Lower leg skin (tissue), 4 donors: ENCODE measurements around the gene CEMIP2. TPM values are rescaled to one million over a fixed set of nuclear protein-coding genes. Genes with fewer than 3 reads are reported as not detected.
"Not testable (repeated sequence)": the region's sequence is repeated elsewhere in the genome, so short reads cannot be mapped to it uniquely, and the experiment has no call there.

Source experiments
- DNase-seq, 2 donors: peaks; one replicate each; pipeline ENCODE4 v3.0.0-alpha.2; 2019; ENCODE audit warnings: low spot score in 2 of 2
- H3K4me3 ChIP-seq: fragments of 200-600 bp; sonication (generic); 2 replicates; pipeline ENCODE4 v1.5.1; 2017; ENCODE audit warnings: mild to moderate bottlenecking, low read depth; ENCODE audit not compliant: poor library complexity, severe bottlenecking
- CTCF ChIP-seq, 3 donors: fragments of 450-650 bp; IDR thresholded peaks; one replicate each; pipeline ENCODE4 v1.5.1; 2016; ENCODE audit warnings: antibody characterized with exemption in 3 of 3, mild to moderate bottlenecking in 3 of 3, moderate library complexity in 2 of 3
- POLR2A ChIP-seq, 2 donors: fragments of 450-650 bp; IDR thresholded peaks; one replicate each; pipeline ENCODE4 v1.6.1; 2016 to 2017; ENCODE audit warnings: antibody characterized with exemption in 2 of 2, mild to moderate bottlenecking in 1 of 2, moderate library complexity in 1 of 2
- WGBS, 2 donors: methylation state at CpG; one replicate each; pipeline ENCODE4 v1.1.5; 2018; 5-methylcytosine and 5-hydroxymethylcytosine counted together
- intact Hi-C: fragments of 100-400 bp; cut with DNase I; formaldehyde crosslinking; loops from one replicate; pipeline ENCODE4 v1.15.0; 2023; ENCODE audit warnings: low total_unique reads
- total RNA-seq, 4 donors: library from RNA; depleted of rRNA; stranded (reverse); fragments of >200 nt; gene quantifications; one replicate each; pipeline ENCODE4 v1.1.0, GENCODE V29; 2016

CEMIP2 gene
- total RNA-seq, 4 donors from 2014 or later = 20.6 to 48.6 (median 29.0) TPM

GRCh38 chr9:71704796-71705195, 63.5 kb downstream of the CEMIP2 start:
- TF ChIP-seq CTCF (IDR thresholded peaks at IDR 0.05) (no peak), POLR2A (IDR thresholded peaks at IDR 0.05) (no peak)
- intact Hi-C loops = no loop called here
- WGBS, 2 donors = 67 to 70% methylated on average over 1 of the region's 1 CpG
- no peak for DNase-seq
- no peak overlapping the region for H3K4me3 ChIP-seq

GRCh38 chr9:71703172-71703872, 65.0 kb downstream of the CEMIP2 start:
- DNase-seq = peak in 1 of 2 donors; percentile 55
- TF ChIP-seq POLR2A (IDR thresholded peaks at IDR 0.05) (no peak), CTCF (IDR thresholded peaks at IDR 0.05) (no peak)
- 53 to 54% methylated on average over 6 of the region's 6 CpGs for WGBS, 2 donors
- intact Hi-C loops = no loop called here
- H3K4me3 ChIP-seq = no peak overlapping the region

- intact Hi-C loops = no loop called here
- no peak overlapping the region for H3K4me3 ChIP-seq
- 93 to 95% methylated on average over 4 of the region's 4 CpGs for WGBS, 2 donors
Observed at GRCh38 chr9:71697882-71698281, 70.4 kb downstream of the CEMIP2 start.

GRCh38 chr9:71694332-71694731, 74.0 kb downstream of the CEMIP2 start:
- no peak for DNase-seq
- TF ChIP-seq CTCF (IDR thresholded peaks at IDR 0.05) (no peak), POLR2A (IDR thresholded peaks at IDR 0.05) (no peak)
- WGBS, 2 donors = 96% methylated on average over 4 of the region's 4 CpGs
- intact Hi-C loops = no loop called here
- no peak overlapping the region for H3K4me3 ChIP-seq

More at GRCh38 chr9:71697882-71698281, 70.4 kb downstream of the CEMIP2 start:
- no peak for DNase-seq
- TF ChIP-seq CTCF (IDR thresholded peaks at IDR 0.05) = no peak
- no peak for TF ChIP-seq POLR2A (IDR thresholded peaks at IDR 0.05)

GRCh38 chr9:71693607-71694006, 74.7 kb downstream of the CEMIP2 start:
- H3K4me3 ChIP-seq = no peak overlapping the region
- intact Hi-C loops = no loop called here
- TF ChIP-seq CTCF (IDR thresholded peaks at IDR 0.05) (no peak), POLR2A (IDR thresholded peaks at IDR 0.05) (no peak)
- 89 to 94% methylated on average over 3 of the region's 3 CpGs for WGBS, 2 donors
- no peak for DNase-seq

DNA sequence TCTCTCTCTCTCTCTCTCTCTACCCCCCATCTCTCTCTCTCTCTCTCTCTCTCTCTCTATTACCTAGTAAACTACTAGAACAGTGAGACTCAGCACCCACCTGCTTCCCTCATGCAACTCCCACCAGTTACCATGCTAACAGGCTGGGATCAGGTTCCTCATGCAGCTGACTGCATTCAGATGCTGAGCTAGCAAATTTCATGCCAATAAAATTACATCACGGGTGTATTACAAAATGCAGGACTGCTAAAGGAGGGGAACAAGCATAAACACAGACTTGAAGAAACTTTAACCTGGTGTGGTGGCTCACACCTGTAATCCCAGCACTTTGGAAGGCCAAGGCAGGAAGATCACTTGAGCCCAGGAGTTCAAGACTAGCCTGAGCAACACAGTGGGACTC, 76.0 kb downstream of the CEMIP2 start:
- no peak for TF ChIP-seq POLR2A (IDR thresholded peaks at IDR 0.05)
- no peak for TF ChIP-seq CTCF (IDR thresholded peaks at IDR 0.05)
- no peak overlapping the region for H3K4me3 ChIP-seq
- peak in 1 of 2 donors; percentile 55 for DNase-seq
- 12 to 35% methylated on average over 1 of the region's 1 CpG for WGBS, 2 donors
- intact Hi-C loops = no loop called here

- DNase-seq, intact Hi-C loops, H3K4me3 ChIP-seq: not testable (repeated sequence)
Observed at GRCh38 chr9:71691576-71691975, 76.7 kb downstream of the CEMIP2 start.
